ENCODE results near the gene VPS13A. TPM values are rescaled to one million over a fixed set of nuclear protein-coding genes. Genes with fewer than 3 reads are reported as not detected.

Gene VPS13A
- total RNA-seq, 1 experiment from 2014 or later = 14.3 TPM

DNA sequence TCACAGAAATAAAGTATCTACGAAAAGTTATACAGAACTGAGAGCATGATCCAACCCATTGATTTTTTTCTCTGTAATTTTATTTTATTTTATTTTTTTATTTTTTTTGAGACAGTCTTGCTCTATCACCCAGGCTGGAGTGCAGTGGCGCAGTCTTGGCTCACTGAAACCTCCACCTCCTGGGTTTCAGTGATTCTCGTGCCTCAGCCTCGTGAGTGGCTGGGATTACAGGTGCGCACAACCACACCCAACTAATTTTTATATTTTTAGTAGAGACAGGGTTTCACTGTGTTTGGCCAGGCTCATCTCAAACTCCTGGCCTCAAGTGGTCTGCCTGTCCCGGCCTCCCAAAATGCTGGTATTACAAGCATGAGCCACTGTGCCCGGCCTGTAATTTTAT lies 107.3 kb downstream of the VPS13A start:
- CTCF ChIA-PET = no interaction called here
- no peak overlapping the region for H3K4me3 ChIP-seq (ENCODE audit: low read depth, low read length)
- H3K9me3 Mint-ChIP-seq (ENCODE audit: unreplicated experiment) = no peaks in the 10 kb centered on the region
- H3K27ac Mint-ChIP-seq (ENCODE audit: unreplicated experiment) = no peak overlapping the region
- no peaks in the 10 kb centered on the region for H3K9me3 ChIP-seq
- BruUV-seq (replicated peaks) = no TSS peak
- no peaks in the 10 kb centered on the region for H3K36me3 ChIP-seq (ENCODE audit: control insufficient read depth, insufficient read depth, low read length)
- TF ChIP-seq, protein P1, sequence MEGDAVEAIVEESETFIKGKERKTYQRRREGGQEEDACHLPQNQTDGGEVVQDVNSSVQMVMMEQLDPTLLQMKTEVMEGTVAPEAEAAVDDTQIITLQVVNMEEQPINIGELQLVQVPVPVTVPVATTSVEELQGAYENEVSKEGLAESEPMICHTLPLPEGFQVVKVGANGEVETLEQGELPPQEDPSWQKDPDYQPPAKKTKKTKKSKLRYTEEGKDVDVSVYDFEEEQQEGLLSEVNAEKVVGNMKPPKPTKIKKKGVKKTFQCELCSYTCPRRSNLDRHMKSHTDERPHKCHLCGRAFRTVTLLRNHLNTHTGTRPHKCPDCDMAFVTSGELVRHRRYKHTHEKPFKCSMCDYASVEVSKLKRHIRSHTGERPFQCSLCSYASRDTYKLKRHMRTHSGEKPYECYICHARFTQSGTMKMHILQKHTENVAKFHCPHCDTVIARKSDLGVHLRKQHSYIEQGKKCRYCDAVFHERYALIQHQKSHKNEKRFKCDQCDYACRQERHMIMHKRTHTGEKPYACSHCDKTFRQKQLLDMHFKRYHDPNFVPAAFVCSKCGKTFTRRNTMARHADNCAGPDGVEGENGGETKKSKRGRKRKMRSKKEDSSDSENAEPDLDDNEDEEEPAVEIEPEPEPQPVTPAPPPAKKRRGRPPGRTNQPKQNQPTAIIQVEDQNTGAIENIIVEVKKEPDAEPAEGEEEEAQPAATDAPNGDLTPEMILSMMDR (IDR thresholded peaks at IDR 0.05; ENCODE audit: insufficient read depth in 1 of 2, low read depth in 1 of 2, low read length in 1 of 2, severe bottlenecking in 1 of 2, unreplicated experiment in 1 of 2) = no peak
- no peaks in the 10 kb centered on the region for H3K4me1 ChIP-seq
- DNase-seq = no peak
- H3K36me3 Mint-ChIP-seq (ENCODE audit: insufficient read depth, unreplicated experiment) = peaks cover 5% of the 10 kb centered on the region
- H3K4me1 Mint-ChIP-seq (ENCODE audit: low read depth, unreplicated experiment) = peaks cover 6% of the 10 kb centered on the region
- H3K27me3 Mint-ChIP-seq (ENCODE audit: insufficient read depth, unreplicated experiment) = no peaks in the 10 kb centered on the region
- H3K4me3 Mint-ChIP-seq (ENCODE audit: unreplicated experiment) = no peak overlapping the region
- intact Hi-C loops (cut with micrococcal nuclease; ENCODE audit: unreplicated experiment) = no loop called here
- H3K27me3 ChIP-seq (replicated peaks; ENCODE audit: control insufficient read depth, insufficient read depth, low read length) = no peaks in the 10 kb centered on the region
- POLR2A ChIA-PET = no interaction called here

DNA sequence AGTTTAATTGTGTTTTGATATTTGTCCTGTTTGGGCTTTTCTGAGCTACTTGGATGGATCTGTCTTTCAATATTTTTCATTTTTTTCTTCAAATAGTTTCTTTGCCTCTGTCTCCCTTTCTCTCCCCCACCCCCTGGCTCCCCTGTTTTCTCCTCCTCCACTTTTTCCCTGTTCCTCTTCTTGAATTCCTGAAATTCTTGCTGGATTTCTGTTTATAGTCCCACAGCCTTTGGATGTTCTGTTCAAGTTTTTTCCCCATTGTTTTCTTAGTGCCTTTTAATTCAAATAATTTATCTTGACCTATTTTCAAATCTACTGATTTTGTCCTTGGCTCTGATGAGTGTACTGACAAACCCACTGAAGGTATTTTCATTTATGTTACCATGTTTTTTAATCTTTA lies 113.0 kb downstream of the VPS13A start:
- no peaks in the 10 kb centered on the region for H3K9me3 ChIP-seq

DNA sequence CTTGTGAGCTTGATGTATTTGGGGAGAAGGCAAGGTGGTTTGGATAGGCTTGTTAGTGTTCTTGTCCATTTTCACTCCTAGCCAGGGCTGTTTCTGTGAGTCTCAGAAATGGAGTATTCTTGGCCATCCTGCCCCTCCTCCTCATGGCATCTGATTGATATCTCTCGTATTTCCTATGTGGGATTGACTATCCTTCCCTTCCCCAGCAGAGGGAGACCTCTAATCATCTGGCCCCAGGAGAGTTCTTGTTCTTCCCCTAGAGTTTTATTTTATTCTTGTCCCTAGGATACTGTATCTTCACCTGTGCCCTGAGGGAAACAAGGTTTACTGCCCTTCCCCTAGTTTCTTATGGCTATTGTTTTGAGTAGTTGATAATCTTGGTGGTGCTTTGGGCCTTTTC lies 114.4 kb downstream of the VPS13A start:
- Mint-ChIP-seq H3K4me1 (ENCODE audit: low read depth, unreplicated experiment) (peaks cover 6% of the 10 kb centered on the region), H3K27ac (ENCODE audit: unreplicated experiment) (no peak overlapping the region)

More for the DNA sequence above, 113.0 kb downstream of the VPS13A start:
- no TSS peak for BruUV-seq (replicated peaks)
- TF ChIP-seq, protein P1 (IDR thresholded peaks at IDR 0.05; ENCODE audit: insufficient read depth in 1 of 2, low read depth in 1 of 2, low read length in 1 of 2, severe bottlenecking in 1 of 2, unreplicated experiment in 1 of 2) = no peak
- no peaks in the 10 kb centered on the region for H3K27me3 Mint-ChIP-seq (ENCODE audit: insufficient read depth, unreplicated experiment)
- H3K4me1 ChIP-seq = no peaks in the 10 kb centered on the region
- no peak for DNase-seq
- peaks cover 6% of the 10 kb centered on the region for H3K4me1 Mint-ChIP-seq (ENCODE audit: low read depth, unreplicated experiment)
- ChIA-PET CTCF (no interaction called here), POLR2A (no interaction called here)
- H3K4me3 Mint-ChIP-seq (ENCODE audit: unreplicated experiment) = peak overlapping the region; percentile 12
- no peak overlapping the region for H3K27ac Mint-ChIP-seq (ENCODE audit: unreplicated experiment)
- no peaks in the 10 kb centered on the region for H3K27me3 ChIP-seq (replicated peaks; ENCODE audit: control insufficient read depth, insufficient read depth, low read length)
- no peaks in the 10 kb centered on the region for H3K9me3 Mint-ChIP-seq (ENCODE audit: unreplicated experiment)
- no peak overlapping the region for H3K4me3 ChIP-seq (ENCODE audit: low read depth, low read length)
- H3K36me3 ChIP-seq (ENCODE audit: control insufficient read depth, insufficient read depth, low read length) = no peaks in the 10 kb centered on the region
- intact Hi-C loops (cut with micrococcal nuclease; ENCODE audit: unreplicated experiment) = no loop called here
- no peaks in the 10 kb centered on the region for H3K36me3 Mint-ChIP-seq (ENCODE audit: insufficient read depth, unreplicated experiment)

More for the DNA sequence above, 114.4 kb downstream of the VPS13A start:
- H3K36me3 ChIP-seq (ENCODE audit: control insufficient read depth, insufficient read depth, low read length) = no peaks in the 10 kb centered on the region
- BruUV-seq (replicated peaks) = no TSS peak
- Mint-ChIP-seq H3K27me3 (ENCODE audit: insufficient read depth, unreplicated experiment) (no peaks in the 10 kb centered on the region), H3K9me3 (ENCODE audit: unreplicated experiment) (no peaks in the 10 kb centered on the region), H3K4me3 (ENCODE audit: unreplicated experiment) (no peak overlapping the region), H3K36me3 (ENCODE audit: insufficient read depth, unreplicated experiment) (no peaks in the 10 kb centered on the region)
- TF ChIP-seq, protein P1 (IDR thresholded peaks at IDR 0.05; ENCODE audit: insufficient read depth in 1 of 2, low read depth in 1 of 2, low read length in 1 of 2, severe bottlenecking in 1 of 2, unreplicated experiment in 1 of 2) = no peak
- H3K27me3 ChIP-seq (replicated peaks; ENCODE audit: control insufficient read depth, insufficient read depth, low read length) = no peaks in the 10 kb centered on the region
- H3K9me3 ChIP-seq = no peaks in the 10 kb centered on the region
- DNase-seq = no peak
- no peaks in the 10 kb centered on the region for H3K4me1 ChIP-seq
- no peak overlapping the region for H3K4me3 ChIP-seq (ENCODE audit: low read depth, low read length)
- ChIA-PET CTCF (no interaction called here), POLR2A (no interaction called here)
- intact Hi-C loops (cut with micrococcal nuclease; ENCODE audit: unreplicated experiment) = no loop called here
